ENCODE measurements around the gene SIGMAR1. TPM values are rescaled to one million over a fixed set of nuclear protein-coding genes. Genes with fewer than 3 reads are reported as not detected.

The SIGMAR1 gene
- total and polyA plus RNA-seq, 2 of the 4 experiments (the other 2 are of a cell fraction), result 44.6 to 88.9 TPM

DNA sequence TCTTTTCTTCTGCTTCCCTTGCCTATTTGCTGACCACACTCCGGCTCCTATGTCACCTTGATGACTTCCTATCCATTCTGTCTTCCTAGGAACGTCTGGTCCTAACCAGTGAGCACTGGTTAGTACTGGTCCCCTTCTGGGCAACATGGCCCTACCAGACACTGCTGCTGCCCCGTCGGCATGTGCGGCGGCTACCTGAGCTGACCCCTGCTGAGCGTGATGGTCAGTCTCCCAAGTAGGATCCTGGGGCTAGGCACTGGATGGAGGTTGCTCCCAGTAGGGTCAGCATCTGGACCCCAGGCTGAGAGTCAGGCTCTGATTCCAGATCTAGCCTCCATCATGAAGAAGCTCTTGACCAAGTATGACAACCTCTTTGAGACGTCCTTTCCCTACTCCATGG lies 11.1 kb upstream of the SIGMAR1 start:
- H3K9me3 ChIP-seq (ENCODE audit: control insufficient read depth, insufficient read depth, low read length), result no peaks in the 10 kb centered on the region
- peaks cover 16% of the 10 kb centered on the region for H3K36me3 ChIP-seq (ENCODE audit: control insufficient read depth, insufficient read depth, low read length)
- no peak overlapping the region for H3K14ac ChIP-seq (replicated peaks; ENCODE audit: low read depth, low read length)
- POLR2A ChIA-PET (ENCODE audit: unreplicated experiment), result no interaction called here
- no peak for DNase-seq
- H2BK120ac ChIP-seq (ENCODE audit: low read depth, low read length), result no peak overlapping the region
- no peak overlapping the region for H3K4ac ChIP-seq (ENCODE audit: low read depth, low read length)
- H2BK5ac ChIP-seq (ENCODE audit: low read depth, low read length, poor library complexity, severe bottlenecking), result no peak overlapping the region
- dilution Hi-C loops (cut with HindIII; ENCODE audit: low sequenced_read_pairs, unreplicated experiment), result no loop called here
- H3K9me1 ChIP-seq (ENCODE audit: insufficient read depth, low read length), result peaks cover 34% of the 10 kb centered on the region
- H2BK15ac ChIP-seq (ENCODE audit: low read depth, low read length), result no peak overlapping the region
- intact Hi-C loops (cut with micrococcal nuclease), result no loop called here
- H3K18ac ChIP-seq (ENCODE audit: low read depth, low read length), result no peak overlapping the region
- no peak overlapping the region for H2AK5ac ChIP-seq (ENCODE audit: low read depth, low read length)
- TF ChIP-seq RAD21 (IDR thresholded peaks at IDR 0.05; ENCODE audit: low read length), result no peak
- H4K8ac ChIP-seq (ENCODE audit: low read depth in 2 of 2, low read length in 2 of 2), result no peak overlapping the region
- no peaks in the 10 kb centered on the region for H4K20me1 ChIP-seq (ENCODE audit: insufficient read depth, low read length)
- peaks cover 15 to 50% of the 10 kb centered on the region in 2 experiments for H3K79me1 ChIP-seq (ENCODE audit: low read depth in 1 of 2, low read length in 2 of 2)
- no peak overlapping the region for H3K9ac ChIP-seq (ENCODE audit: low read depth, low read length)
- no peak overlapping the region for H4K91ac ChIP-seq (ENCODE audit: insufficient read depth, low read depth, low read length)
- in situ Hi-C loops (cut with MboI; ENCODE audit: low sequenced_read_pairs), result no loop called here
- no peak overlapping the region for H3K4me2 ChIP-seq (ENCODE audit: low read depth, low read length)
- ATAC-seq (ENCODE audit: low read depth), result no peak
- no peaks in the 10 kb centered on the region for H3K27me3 ChIP-seq (ENCODE audit: control insufficient read depth, insufficient read depth, low read length)
- no peak overlapping the region for H2AK9ac ChIP-seq (replicated peaks; ENCODE audit: low read depth, low read length, poor library complexity)
- no peak overlapping the region for H3K56ac ChIP-seq (ENCODE audit: extremely low read depth, insufficient read depth, low read length)
- peaks cover 34% of the 10 kb centered on the region for H3K4me1 ChIP-seq (ENCODE audit: control insufficient read depth, insufficient read depth, low read length)
- CTCF ChIA-PET, result interaction anchor here (0.9 kb wide), 1 partner anchor 54 kb away, joined by 3 read pairs; no protein-coding TSS in a partner anchor
- H3K27ac ChIP-seq (ENCODE audit: insufficient read depth, low read length), result no peak overlapping the region
- H3K23ac ChIP-seq (ENCODE audit: low read depth, low read length), result no peak overlapping the region
- no peak overlapping the region for H2BK20ac ChIP-seq (ENCODE audit: low read depth, low read length)
- BruUV-seq (replicated peaks), result no TSS peak
- H2AFZ ChIP-seq (replicated peaks; ENCODE audit: low read length, poor library complexity), result no peak overlapping the region
- WGBS, 2 experiments (ENCODE audit: extremely low coverage in 2 of 2, insufficient read length in 1 of 2), result 96% methylated on average over 5 of the region's 8 CpGs; no CpG with 5 or more reads in 1 of the 2 experiments
- no peak overlapping the region for H3K4me3 ChIP-seq (ENCODE audit: insufficient read depth, low read depth, low read length)
- no peak overlapping the region for H4K5ac ChIP-seq (ENCODE audit: low read depth, low read length)

All from IMR-90 (cell line).